ENCODE data around the gene EEIG2.

DNA sequence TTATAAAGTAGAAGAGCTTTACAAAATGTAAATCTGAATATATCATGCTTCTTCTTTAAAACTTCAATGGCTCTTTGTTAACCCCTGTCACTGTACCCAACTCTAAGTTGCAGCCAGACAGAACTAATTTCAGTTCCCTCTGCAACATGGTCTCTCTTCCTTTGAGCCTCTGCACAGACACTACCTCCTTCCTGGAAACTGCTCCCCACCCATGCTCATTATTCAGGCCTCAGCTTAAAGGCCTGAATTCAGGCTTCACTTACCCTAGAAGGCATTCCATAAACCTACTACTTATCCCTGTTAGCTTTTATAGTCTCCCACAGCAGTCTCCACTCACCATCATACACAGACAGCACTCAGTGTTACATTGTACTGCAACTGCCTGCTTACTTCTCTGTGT is 2.6 kb upstream of the EEIG2 start:
- TF ChIP-seq POLR2AphosphoS5 (IDR thresholded peaks at IDR 0.05; ENCODE audit: low read depth, low read length) (no peak), TAF1 (IDR thresholded peaks at IDR 0.05; ENCODE audit: borderline replicate concordance, insufficient read depth, low read length) (no peak)

All from PFSK-1 (cell line).